Colon (tissue), 2 donors: ENCODE results near the gene BAX.

Experiments
- FAIRE-seq: peaks from 2 replicates; lab custom pipeline; 2012; peaks lifted over from hg19 to GRCh38; lab: Jason Lieb, UNC
- donor health status: control.
- donor health status: control.

The BAX gene

DNA sequence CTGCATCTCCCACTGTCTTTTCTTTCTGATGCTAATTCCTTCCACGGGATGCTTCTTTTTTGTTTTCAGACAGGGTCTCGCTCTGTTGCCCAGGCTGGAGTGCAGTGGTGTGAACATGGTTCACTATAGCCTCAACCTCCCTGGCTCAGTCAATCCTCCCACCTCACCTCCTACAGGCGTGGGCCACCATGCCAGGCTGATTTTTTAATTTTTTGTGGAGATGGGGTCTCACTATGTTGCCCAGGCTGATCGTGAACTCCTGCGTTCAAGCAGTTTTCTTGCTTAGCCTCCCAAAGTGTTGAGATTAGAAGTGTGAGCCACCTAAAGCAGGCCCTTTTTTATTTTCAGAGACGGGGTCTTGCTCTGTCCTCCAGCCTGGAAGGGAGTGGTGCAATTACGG, 33.6 kb downstream of the BAX start:
- no peak for FAIRE-seq

DNA sequence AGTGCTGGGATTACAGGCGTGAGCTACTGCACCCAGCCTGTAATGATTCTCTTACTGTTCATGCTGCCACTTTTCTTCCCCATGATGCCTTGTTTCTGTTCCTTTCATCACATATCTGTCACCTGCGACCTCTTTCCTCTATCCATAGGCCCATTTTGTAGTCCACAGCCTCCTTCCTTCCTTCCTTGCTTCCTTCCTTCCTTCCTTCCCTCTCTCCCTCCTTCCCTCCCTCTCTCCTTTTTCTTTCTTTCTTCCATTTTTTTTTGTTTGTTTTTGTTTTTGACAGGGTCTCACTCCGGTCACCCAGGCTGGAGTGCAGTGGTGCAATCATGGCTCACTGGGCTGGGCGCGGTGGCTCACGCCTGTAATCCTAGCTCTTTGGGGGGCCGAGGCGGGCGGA, 34.2 kb downstream of the BAX start:
- no peak for FAIRE-seq

DNA sequence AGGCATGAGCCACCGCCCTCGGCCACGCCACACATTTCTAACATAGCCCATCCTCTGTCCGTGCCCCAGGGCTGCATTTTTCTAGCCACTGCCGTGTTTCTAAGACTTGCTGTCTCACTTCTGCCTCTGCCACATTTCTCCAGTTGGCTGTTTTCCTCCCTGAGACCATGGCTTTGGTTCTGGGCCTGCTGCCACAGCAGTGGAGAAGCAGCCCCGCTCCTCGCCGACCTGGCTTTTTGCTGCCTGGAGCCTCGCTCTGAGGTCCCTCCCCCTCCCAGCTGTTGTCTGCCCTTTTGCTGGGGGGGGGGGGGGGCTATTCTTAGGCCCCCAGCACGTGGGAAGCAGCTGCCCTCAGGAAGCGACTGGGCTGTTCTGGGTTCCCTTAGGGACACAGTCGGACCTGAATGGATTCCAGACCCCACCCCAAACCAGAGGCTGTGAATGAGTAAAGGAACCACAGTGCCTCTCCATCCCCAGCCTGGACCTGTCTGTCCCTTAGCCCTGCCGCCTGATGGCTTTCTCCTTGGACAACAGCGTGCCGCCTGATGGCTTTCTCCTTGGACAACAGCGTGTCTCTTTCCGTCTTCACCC, 35.1 kb downstream of the BAX start:
- FAIRE-seq: no peak

DNA sequence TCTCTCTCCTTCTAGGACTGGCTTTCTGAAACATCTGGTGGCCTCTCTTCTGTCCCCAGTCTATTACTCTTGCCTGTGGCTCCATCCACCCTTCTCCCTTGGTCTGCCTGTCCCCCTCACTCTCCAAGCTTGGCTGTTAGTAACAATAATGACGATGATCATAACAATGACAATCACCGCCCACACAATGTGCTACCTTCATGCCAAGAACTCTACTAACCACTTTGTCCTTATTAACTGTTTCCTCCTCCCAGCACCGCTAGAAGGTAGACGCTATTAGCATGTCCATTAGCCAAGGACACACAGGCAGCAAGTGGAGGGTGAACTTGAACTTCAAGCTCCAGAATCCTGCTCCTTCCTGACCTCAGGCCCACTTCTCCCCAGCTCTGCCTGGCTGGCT, 35.7 kb downstream of the BAX start:
- FAIRE-seq: no peak

DNA sequence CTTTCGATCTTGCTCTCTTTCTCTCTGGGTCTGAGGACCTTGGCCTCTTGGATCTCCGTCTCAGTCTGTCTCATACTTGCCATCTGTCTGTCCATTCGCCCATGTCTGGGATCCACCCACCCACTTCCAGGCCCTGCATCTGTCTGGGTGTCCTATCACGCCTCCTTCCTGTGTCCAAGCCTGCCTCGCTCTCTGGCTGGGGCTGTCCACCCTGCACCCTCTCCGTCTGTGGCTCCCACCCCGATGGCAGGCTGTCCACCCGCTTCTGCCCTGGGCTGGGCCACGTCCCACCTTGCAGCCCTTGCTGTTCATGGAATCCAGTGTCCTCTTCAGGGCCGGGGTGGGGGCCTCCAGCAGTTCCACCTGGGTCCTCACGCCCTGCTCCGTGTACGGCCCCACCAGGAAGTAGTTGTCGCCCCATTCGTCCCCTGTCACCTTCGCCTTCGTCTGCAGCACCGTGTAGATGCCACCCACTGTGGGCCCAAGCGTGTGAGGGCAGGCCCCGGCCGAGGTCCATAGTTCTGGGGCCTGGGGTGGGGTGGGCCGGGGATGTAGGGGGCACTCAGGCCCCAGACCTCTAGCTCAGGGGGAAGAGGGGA, 36.4 kb downstream of the BAX start:
- FAIRE-seq: no peak

DNA sequence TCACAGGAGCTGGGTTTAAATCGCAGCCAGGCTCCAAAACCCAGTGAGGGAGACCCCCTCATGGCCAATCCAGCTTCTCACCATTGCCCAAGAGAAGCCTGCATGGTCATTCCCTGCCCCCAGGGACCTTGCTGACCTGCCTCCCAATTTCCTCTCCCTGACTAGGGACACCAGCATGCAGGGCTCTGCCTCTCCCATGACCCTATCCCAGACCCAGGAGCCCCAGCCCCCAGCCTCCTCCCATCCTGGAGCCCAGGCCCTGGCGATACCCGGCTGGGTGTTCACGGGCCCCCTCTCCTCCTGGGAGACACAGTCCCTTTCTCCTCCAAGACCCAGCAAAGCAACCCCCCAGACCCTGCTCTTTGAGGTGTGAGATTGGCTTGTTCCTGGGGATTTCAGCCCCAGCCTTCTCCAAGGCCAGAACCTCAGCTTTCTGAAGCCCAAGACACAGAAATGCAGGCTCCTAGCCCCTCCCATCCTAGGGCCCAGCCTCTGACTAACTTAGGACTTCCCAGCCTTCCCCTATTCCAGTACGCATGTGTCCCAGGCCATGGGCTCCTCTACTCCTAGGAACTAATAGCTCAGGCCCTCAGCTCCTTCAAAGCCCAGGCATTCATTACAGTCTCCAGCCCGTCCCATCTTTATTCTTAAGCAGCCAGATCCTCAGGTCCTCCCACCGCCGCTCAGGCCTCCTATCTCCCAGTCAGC, 37.4 kb downstream of the BAX start:
- FAIRE-seq: no peak

DNA sequence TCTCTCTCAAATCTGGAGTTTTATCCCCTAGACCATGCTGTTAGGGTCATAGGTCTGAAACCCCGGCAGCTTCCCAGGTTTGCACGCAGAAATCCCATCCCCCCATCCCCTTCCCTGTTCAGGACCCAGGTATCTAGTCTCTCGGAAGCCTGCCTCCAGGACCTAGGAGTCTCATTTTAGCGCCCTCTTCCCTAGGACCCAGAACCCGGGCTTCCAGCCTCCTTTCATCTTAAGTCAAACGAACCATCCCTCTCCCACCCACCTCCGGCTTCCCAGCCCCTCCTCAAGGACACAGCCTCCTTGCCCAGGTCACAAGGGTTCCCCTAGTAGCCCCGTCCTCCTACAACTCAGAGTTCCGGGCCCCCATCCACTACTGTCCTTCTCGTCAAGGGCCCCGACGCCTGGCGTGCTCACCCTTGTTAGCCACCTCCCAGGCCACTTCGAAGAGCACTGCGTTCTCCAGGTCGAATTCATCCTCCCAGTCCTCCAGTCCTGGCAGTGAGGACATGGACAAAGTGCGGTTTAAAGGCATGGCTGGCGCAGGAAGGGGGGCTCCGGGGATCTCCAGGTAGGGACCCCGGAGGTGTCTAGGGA, 38.0 kb downstream of the BAX start:
- no peak for FAIRE-seq

DNA sequence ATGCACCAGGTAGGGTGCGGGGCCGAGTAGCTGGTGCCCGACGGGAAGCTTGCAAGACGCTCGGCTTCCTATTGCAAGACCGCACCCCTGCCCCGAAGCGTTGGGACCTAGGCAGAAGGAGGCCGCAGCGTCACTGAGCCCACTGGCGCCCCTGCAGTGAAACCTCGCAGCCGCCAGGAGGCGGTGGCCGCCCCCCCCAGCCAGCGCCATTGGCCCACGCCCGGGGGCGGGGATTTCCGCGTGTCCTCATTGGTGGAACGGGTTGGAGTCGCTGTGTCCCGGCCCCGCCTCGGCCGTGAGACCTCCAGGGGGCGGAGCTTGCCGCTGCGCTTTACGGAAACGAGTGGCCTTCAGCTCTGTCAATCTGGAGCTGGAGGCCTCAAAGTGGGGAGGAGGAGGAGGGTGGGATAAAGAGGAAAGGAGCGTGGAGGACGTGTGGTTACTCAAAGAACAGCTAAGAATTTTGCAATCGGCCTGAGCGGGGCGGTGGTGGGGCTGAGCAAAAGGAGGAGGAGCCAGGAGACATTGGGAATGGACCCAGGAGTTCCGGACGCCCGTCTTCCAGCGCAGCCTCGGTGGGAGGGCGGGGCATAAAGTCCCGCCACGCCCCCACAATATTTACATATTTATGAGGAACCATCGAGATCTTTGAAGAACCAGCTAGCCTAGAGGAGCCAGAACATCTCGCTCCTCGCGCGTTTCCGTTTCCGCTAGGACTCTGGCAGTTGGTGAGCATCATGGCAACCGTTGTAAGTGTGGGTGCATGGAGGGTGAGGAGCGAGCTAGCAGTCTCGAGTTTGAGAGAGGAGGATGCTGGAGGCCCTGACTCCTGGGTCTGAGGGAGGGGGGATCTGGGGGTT, 38.7 kb downstream of the BAX start, which contains the start of the genes GYS1 and RUVBL2:
Gene GYS1, minus strand, starts transcription at position 135 of the 860 bp plus-strand sequence. CDS start 197 bp downstream, outside the sequence.
Gene RUVBL2, plus strand, starts transcription at position 713 of the 860 bp plus-strand sequence. Its CDS starts 25 bp downstream, at position 738.
- peak; percentile 75 for FAIRE-seq

DNA sequence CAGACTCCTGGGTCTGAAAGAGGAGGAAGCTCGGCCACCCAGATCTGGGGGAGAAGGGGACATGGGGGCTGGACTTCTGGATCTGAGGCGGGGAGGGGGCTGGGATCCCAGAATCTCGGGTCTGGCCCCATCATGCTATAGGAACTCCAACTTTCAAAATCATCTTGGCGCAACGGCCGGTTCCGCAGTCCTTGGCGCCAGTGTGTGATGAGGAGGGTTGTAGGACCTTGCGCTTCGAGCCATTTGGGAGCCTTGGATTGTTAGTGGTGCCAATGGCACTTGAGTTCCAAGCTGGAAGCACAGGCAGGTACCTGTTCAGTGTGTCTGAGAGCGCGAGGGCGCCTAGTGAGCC, 39.3 kb downstream of the BAX start:
- no peak for FAIRE-seq

DNA sequence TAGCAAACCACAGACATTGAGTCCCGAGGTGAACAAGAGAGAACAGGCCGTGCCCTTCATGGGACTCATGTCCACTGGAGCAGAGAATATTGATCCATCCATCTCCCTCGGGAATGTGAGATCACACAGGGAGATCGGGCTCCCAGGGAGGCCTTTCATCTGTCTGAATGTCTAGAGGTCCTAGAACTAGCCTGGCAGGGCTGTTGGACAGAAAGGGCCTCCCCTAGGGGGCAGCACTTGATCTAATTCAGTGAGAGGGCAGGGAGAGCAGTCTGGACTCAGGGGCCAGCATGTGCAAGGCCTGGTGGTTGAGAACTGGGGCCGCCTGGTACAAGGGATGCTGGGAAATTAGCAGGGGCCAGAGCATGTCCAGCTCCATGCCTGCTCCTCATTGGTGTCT, 43.3 kb downstream of the BAX start:
- no peak for FAIRE-seq

DNA sequence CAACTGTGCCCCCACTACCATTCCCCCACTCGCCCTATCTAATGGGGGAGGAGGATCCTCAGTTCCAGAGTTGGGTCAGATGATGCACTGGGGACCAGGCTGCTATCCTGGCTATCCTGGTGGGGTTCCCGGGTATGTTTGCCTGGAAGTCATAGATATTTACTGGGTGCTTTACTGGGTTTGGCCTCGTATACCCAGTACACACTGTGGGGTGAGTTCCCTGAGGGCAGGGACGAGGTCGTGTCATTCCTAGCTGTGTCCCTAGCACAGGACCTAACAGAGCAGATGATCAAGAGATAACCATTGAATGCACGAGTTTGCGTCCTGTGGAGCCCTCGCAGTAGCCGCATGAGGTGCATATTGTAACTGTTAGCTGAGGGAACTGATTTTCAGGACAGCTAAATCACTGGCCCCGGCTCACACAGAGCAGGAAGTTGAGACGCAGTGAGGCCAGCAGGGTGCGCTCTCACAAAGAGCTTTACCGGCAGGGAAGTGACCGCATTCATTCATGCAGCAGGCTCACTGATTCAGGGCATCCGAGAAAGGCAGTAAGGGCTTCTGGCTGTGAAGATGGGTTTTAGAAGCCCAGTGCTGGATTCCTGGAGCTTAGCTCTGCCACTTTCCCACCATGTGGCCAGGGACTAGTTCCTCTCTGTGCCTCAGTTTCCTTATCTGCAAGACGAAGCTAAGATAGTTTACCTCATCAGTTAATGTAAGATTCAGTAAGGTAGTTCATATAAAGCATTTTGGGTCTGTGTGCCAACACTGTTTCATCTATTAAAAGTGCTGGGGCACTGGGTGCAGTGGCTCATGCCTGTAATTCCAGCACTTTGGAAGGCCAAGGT, 45.0 kb downstream of the BAX start:
- FAIRE-seq: no peak

DNA sequence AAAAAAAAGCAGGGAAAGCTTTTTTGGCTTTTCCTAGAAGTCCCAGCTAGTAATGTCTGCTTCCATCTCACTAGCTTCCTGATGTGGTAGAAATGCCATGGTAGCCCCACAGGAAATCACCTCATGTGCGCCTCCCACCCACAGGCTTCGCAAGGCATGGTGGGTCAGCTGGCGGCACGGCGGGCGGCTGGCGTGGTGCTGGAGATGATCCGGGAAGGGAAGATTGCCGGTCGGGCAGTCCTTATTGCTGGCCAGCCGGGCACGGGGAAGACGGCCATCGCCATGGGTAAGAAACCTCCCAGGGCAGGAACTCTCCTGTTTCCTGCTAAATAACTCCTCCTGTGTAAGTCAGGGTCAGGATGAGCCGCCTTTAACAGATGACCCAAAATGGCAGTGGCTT, 49.5 kb downstream of the BAX start:
- FAIRE-seq: no peak

DNA sequence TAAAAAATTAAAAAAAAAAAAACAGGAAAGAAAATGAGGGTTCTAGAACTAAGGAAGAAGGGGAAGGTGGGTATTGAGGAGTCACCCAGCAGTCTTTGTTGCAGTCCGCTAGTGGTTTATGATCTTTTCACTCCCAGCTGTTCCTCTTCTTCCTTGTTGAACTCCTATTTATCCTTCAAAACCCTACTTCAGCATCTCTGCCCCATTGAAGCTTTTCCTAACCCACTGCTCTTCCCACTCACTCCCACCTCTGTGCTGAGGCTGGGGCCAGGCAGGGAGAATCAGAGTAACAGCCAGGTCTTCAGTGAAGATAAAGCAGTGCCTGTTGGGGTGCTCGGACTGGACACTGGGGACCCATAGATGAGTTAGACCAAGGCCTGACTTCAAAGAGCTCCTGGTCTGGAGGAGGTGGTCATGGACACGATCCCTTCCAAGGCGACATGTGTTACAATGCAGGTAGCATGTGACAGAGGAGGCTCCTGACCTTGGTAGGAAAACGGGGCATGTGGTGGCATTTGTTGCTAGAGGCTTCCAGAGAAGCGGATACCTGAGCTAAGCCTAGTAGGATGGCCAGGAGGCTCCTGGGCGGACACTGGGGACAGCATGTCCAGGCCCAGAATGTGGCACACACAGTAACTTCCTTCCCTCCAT, 50.4 kb downstream of the BAX start:
- no peak for FAIRE-seq

DNA sequence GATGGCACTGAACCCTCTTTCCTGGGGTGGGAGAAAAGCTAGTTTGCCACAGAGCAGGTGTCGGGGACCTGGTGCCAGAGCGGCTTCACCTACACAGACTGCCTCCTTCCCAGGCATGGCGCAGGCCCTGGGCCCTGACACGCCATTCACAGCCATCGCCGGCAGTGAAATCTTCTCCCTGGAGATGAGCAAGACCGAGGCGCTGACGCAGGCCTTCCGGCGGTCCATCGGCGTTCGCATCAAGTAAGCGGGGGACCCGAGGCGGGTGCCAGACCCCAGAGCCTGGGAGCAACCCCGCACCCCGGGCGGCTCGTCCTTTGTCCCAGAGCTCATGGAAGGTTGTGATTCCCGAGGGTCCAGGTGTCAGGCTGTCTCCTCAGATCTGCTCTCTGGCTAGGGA, 52.2 kb downstream of the BAX start:
- FAIRE-seq: no peak

DNA sequence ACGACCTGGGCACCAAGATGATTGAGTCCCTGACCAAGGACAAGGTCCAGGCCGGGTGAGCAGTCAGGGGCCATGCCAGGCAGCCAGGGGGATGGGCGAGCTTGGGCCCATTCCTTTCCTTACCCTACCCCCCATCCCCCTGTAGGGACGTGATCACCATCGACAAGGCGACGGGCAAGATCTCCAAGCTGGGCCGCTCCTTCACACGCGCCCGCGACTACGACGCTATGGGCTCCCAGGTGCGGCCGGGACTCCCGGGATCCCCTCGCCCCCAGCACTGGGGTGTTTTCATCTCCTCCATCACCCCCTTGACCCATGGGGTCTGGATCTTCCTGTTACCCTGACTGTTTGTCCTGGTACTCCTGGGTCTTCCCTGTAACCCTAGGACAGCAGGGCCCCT, 55.2 kb downstream of the BAX start:
- FAIRE-seq: no peak

DNA sequence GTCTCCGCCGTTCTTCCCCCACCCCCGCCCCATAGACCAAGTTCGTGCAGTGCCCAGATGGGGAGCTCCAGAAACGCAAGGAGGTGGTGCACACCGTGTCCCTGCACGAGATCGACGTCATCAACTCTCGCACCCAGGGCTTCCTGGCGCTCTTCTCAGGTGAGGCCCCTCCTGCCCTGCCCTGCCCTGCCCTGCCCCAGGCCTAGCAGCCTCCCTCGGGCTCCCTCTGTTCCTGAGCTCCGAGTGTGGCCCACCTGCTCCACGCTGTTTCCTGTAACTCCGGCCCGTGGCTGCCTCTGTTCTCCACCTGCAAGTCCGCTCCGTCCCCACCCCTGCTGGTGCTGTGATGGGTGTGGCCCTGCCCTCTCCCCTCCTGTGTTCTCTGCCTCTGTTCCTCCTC, 55.8 kb downstream of the BAX start:
- no peak for FAIRE-seq

DNA sequence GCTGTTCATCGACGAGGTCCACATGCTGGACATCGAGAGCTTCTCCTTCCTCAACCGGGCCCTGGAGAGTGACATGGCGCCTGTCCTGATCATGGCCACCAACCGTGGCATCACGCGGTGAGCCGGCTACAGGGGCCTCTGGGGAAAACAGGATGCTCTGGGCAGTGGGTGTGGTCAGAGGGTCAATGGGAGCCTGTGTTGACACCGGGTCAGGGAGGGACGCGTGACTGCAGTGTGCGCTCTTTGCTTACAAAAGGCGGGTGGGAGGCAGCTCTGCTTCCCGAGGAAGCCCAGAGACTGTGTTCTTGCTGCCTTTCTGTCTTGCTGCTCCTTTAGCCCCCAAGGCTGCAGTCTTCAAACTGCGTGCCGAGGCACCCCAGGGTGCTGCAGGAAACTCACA, 56.5 kb downstream of the BAX start:
- FAIRE-seq: no peak
